ENCODE results near the gene VSTM2L. TPM values are rescaled to one million over a fixed set of nuclear protein-coding genes. Genes with fewer than 3 reads are reported as not detected.
A peak's percentile ranks its signal among the peaks of the same experiment; 100 is the strongest.

Gene VSTM2L
- polyA plus RNA-seq, 1 donor from 2014 or later = not detected

DNA sequence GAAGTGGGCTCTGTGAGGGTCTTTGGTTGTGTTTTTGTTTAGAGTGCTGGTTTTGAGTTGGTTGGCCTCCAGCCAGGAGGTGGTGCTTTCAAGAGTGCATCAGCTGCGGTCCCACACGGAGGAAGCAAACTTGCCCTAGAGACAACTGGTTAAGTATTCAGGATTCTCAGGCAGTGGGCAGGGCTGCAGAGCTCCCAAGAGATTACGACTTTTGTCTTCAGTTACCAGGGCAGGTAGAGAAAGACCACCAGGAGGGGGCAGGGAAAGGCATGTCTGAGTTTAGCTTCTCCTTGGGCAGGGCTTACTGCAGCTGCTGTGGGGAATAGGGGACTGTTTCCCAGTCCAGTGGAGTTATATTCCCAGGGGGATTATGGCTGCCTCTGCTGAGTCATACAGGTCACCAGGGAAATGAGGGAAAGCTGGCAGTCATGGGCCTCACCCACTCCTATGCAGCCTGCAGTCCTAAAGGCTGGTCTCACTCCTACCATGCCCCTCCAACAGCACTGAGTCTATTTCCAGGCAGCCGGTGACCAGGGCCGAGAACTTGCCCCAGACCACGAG, 66.0 kb downstream of the VSTM2L start:
- Mint-ChIP-seq H3K4me1 (no peaks in the 10 kb centered on the region), H3K4me3 (no peak overlapping the region), H3K27ac (no peak overlapping the region), H3K36me3 (peaks cover 3% of the 10 kb centered on the region), H3K27me3 (peaks cover 6% of the 10 kb centered on the region), H3K9me3 (peaks cover 3 to 29% (median 16%) of the 10 kb centered on the region in 3 donors)

DNA sequence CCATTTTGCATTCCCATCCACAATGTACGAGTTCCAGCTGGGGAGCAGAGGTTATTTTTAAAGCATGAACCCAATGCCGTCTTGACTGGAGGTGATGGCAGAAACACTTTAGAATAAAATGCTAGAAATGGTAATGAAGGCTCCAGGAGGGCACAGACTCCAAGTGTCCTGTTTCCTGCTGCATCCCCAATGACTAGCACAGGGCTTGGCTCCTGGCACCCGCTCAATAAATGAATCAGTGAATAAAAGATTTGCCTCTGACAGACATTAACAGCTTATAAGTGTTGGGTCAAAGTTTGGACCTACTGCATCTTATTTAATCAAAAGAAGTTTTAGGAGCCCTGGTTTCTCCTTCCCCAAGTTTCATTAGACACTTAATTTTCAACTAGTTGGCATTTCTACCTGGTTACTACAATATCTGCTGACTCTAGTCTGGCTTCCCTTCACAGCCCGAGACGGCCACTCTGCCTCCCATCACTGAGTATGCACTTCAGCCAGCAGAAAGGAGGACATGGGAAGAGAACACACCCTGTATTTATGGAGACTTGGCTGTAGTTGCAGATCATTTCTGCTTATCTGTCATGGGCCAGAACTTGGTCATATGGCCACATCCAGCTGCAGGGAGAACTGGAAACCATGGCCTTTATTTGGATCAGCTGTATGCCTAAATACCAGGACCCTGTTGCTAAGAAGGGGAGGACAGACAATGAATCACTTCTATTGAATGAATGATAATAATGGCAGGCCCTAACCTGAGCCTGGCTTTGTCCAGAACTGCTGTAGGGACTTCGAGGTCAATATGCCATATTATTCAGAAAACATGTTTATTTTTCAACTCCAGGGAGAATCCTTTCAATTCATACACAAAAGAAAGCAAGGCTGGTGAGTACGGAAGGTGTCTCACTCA, 67.3 kb downstream of the VSTM2L start:
- H3K36me3 Mint-ChIP-seq = peaks cover 3% of the 10 kb centered on the region
- H3K9me3 Mint-ChIP-seq = peaks cover 3 to 16% (median 14%) of the 10 kb centered on the region in 3 donors
- H3K4me3 Mint-ChIP-seq = no peak overlapping the region
- H3K4me1 Mint-ChIP-seq = no peaks in the 10 kb centered on the region
- no peak overlapping the region for H3K27ac Mint-ChIP-seq
- peaks cover 6% of the 10 kb centered on the region for H3K27me3 Mint-ChIP-seq

DNA sequence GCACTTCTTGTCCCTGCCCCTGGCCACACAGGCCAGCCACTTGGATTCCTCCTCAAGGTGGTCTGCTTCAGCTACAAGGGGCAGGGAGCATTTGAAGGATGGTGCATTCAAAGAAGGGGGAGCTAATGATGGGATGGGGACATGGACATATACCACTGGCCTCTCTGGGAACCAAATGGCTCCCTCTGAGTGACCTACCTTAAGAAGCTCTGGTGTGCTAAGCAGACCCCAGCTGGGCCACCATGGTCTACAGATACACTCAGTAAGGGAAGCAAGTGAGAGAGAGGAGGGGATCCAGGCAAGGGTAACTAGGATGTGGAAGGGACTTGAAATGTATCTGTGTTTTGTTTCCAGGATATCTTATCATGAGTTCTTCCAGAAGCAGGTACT, 67.9 kb downstream of the VSTM2L start:
- H3K4me3 Mint-ChIP-seq = no peak overlapping the region
- peaks cover 0 to under 1% (median 0%) of the 10 kb centered on the region in 3 donors for H3K4me1 Mint-ChIP-seq
- peaks cover 6% of the 10 kb centered on the region for H3K27me3 Mint-ChIP-seq
- no peak overlapping the region for H3K27ac Mint-ChIP-seq
- H3K9me3 Mint-ChIP-seq = peaks cover 3 to 16% (median 14%) of the 10 kb centered on the region in 3 donors
- peaks cover 3% of the 10 kb centered on the region for H3K36me3 Mint-ChIP-seq

DNA sequence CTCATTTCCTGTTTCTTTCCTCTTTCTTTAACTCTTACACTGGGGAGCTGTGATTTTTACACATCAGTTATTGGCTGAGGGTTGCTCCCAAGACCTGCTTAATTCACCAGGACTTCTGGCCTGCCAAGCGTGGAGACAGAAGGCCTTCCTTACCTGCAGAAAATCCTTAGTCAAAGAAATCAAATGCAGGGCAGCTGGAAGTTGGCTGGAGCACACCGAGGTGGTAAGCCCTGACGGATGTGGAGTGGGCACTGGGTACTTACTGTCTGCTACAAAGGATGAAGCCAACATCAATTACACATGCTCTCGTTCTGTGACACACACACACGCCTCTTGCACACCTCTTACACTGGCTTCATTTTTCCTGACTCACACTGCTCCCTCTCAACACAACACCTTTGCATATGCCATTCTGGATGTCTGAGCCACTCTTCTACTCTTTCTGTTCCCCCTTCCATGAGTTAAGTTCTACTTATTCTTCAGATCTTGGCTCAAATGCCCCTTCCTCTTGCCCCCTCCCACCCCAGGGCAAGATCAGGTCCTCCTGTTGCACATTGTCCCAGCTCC, 68.7 kb downstream of the VSTM2L start:
- peaks cover 0 to 11% (median 9%) of the 10 kb centered on the region in 3 donors for H3K9me3 Mint-ChIP-seq
- H3K27me3 Mint-ChIP-seq = peaks cover 4% of the 10 kb centered on the region
- peaks cover 3% of the 10 kb centered on the region for H3K36me3 Mint-ChIP-seq
- no peak overlapping the region for H3K4me3 Mint-ChIP-seq
- peaks cover 0 to 2% (median 0%) of the 10 kb centered on the region in 3 donors for H3K4me1 Mint-ChIP-seq
- H3K27ac Mint-ChIP-seq = peak overlapping the region in 1 of 3 donors; percentile 47

DNA sequence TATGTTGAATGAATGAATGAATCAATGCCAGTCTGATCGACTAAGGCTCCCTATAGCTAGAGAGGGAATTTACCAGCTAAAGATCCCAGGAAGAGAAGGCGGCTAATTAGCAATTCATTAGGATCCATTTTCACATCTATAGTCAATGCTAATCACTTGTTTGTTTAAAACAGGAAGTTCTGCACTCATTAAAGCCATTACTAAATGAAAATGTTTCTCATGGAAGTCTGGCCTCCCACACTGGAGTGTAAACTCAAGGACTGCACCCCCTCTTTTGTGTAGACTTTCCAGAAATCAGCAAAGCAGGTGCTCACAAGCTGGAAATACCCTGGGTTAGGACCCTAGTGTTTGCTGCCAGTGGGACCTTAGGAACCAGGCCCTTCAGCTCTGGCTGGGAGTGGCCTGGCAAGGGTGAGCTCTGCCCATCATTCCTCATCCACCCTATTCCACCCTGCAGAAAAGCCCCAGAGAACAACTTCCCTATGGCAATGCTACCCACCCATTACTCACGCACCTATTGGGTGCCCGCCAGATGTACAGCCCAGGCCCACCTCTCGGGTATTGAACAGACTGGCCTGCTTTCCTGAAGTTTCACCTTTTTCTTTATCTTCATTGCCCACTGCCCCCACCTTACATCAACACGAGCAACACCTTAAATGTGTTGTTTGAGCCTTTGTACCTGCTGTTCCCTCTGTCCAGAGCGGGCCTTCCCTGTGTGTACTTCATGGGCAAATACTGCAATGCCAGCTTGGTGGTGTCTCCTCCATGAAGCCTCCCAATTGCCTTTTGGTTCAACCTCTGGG, 69.5 kb downstream of the VSTM2L start:
- H3K4me3 Mint-ChIP-seq = no peak overlapping the region
- peaks cover 3% of the 10 kb centered on the region for H3K36me3 Mint-ChIP-seq
- peaks cover 4% of the 10 kb centered on the region for H3K27me3 Mint-ChIP-seq
- peak overlapping the region in 1 of 3 donors; percentile 47 for H3K27ac Mint-ChIP-seq
- peaks cover 0 to 2% (median 0%) of the 10 kb centered on the region in 3 donors for H3K4me1 Mint-ChIP-seq
- H3K9me3 Mint-ChIP-seq = peaks cover 0 to 11% (median 7%) of the 10 kb centered on the region in 3 donors

DNA sequence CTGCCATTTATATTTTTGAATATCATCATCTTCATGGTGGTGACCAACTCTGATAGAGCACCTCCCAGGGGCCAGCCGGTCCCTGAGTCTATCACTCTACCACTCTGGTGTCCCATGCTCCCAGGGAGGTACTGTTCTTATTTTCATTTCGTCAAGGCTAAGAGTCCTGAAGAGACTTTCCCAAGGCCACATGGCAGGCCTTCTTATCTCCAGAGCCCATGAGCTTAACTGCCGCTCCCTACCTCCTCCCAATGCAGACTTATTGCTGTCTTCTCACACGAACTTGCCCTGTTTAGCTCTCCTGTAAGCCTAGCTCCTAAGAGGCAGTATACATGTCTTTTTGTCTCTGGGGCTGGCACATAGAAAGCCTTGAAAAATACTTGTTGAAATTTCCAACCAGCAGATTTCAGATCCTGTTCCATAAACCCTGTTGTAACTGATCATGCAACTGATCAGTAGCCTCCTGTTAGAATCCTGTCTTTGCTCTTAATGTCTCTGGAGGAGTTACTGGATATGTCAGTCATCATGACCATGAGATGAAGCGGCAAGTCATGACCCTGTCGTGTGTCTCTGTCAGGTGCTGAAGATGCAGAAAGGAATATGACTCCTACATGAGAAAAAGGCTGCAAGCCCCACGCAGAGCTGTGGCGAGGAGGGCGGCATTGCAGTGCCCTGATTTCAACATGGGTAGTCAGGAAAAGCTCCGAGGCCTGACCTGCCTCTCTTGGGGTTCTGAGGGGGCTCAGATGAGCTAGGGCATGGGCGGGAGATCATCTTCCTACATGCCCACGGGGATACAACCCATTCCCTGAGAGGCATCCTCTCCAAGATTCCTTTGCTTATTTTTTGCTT, 70.4 kb downstream of the VSTM2L start:
- Mint-ChIP-seq H3K4me1 (peaks cover 2 to 4% (median 3%) of the 10 kb centered on the region in 3 donors), H3K4me3 (no peak overlapping the region), H3K36me3 (peaks cover 3% of the 10 kb centered on the region), H3K9me3 (peaks cover 0 to 6% (median 5%) of the 10 kb centered on the region in 3 donors), H3K27ac (no peak overlapping the region), H3K27me3 (peaks cover 4% of the 10 kb centered on the region)

DNA sequence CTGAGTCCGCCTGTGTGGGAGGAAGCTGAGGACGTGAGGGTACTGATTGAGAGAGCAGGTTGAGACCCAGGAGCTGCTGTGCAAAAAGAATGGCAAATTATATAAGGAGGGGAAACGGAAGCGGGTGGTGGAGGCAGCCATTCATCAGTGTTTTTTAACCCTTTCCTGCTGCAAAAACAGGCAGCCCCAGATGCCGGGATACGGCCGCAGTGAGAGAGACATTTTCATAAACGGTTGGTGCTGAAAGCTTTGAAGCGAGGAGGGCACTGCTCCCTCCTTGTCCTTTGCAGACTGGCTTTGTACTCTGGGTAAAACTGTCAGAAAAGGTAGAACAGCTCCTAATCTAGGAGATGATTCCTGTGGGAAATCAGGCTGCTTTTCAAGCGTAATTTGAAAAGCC, 74.0 kb downstream of the VSTM2L start:
- no peak overlapping the region for H3K27ac Mint-ChIP-seq
- H3K4me3 Mint-ChIP-seq = no peak overlapping the region
- no peaks in the 10 kb centered on the region for H3K27me3 Mint-ChIP-seq
- H3K9me3 Mint-ChIP-seq = peaks cover 0 to 3% (median 0%) of the 10 kb centered on the region in 3 donors
- peaks cover 6% of the 10 kb centered on the region for H3K36me3 Mint-ChIP-seq
- H3K4me1 Mint-ChIP-seq = peaks cover 2 to 4% (median 3%) of the 10 kb centered on the region in 3 donors

DNA sequence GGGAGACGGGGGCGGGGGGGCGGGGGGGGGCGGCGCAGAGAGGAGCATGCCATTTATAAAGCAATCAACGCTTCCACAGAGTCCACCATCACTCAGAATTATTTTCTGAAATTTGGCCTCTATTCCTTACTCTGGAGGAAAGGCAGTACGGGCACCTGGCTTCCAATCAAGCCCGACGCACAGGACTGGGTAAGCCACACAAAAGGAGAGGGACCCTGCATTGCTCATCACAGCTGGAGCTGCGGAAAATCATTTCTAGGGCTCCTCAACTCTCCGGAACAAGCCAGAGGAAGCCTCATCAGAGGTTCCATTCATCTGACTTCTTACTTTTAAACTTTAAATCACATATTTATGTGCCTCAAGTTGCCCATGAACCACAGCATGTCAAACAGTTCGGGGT, 74.4 kb downstream of the VSTM2L start:
- no peak overlapping the region for H3K27ac Mint-ChIP-seq
- H3K27me3 Mint-ChIP-seq = no peaks in the 10 kb centered on the region
- H3K4me3 Mint-ChIP-seq = no peak overlapping the region
- peaks cover 7% of the 10 kb centered on the region for H3K36me3 Mint-ChIP-seq
- H3K4me1 Mint-ChIP-seq = peaks cover 2 to 4% (median 3%) of the 10 kb centered on the region in 3 donors
- peaks cover 0 to 3% (median 0%) of the 10 kb centered on the region in 3 donors for H3K9me3 Mint-ChIP-seq

DNA sequence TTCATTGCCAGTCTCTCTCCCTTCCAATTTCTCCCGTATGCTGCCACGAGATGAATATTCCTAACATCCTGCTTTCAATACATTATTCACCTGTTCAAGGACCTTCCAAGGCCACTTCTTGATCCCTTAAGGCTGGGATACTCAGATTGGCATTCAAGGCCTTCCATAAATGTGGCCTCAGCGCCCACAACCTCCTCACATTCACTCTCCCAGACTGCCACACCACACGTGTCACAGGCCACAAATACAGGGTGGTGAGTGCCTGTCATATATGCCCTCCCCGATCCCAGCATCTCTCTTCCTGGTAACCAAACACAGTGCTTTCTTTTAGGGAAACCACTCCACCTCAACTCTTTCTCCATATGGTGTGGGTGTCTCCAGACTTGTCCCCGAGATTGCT, 74.9 kb downstream of the VSTM2L start:
- H3K4me1 Mint-ChIP-seq = peaks cover 2 to 4% (median 3%) of the 10 kb centered on the region in 3 donors
- peaks cover 11% of the 10 kb centered on the region for H3K36me3 Mint-ChIP-seq
- H3K27me3 Mint-ChIP-seq = no peaks in the 10 kb centered on the region
- no peak overlapping the region for H3K4me3 Mint-ChIP-seq
- H3K27ac Mint-ChIP-seq = no peak overlapping the region
- H3K9me3 Mint-ChIP-seq = no peaks in the 10 kb centered on the region

DNA sequence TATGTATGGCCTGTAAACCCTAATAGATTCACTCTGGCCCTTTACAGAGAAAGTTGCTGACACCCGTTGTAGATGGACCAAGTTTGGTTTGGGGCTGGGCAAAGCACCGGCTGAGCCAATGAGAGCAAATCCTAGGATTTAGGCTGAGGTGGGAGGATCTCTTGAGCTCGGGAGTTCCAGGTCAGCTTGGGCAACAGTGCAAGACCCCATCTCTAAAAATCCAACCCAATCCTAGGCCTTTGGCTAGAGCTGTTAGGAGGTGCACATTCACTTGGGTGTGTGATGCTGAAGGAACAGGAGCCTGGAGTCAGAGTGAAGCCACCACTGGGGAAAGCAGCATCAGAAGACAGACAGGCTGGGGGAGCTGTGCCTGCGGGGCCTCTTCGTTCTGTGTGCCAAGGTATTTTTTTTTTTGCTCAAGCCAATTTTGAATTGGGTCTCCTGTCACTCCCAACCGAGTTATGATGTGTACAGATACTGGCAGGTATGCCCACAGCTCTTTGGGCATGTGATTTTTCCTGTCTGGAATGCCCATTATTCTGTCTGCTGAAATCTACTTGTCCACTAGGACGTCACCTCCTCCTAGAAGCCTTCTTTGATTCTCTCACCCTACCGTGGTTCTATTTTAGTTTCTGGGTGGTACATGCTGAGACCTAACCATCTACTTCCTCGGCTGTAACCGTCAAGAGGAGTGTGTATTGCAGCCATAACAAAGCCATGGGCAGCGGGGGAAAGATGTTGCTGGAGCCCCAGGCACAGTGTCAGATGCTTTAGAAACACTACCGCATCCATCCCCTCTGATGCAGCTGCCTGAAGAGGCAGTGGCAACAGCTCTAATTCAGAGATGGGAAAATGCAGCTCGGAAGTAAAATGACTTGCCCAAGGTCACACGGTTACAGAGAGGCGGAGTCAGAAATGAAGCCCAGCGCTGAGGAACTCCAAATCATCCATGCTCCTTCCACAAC, 76.4 kb downstream of the VSTM2L start:
- peaks cover 13% of the 10 kb centered on the region for H3K36me3 Mint-ChIP-seq
- H3K9me3 Mint-ChIP-seq = no peaks in the 10 kb centered on the region
- H3K27ac Mint-ChIP-seq = no peak overlapping the region
- H3K27me3 Mint-ChIP-seq = no peaks in the 10 kb centered on the region
- peaks cover 2 to 4% (median 3%) of the 10 kb centered on the region in 3 donors for H3K4me1 Mint-ChIP-seq
- H3K4me3 Mint-ChIP-seq = no peak overlapping the region

DNA sequence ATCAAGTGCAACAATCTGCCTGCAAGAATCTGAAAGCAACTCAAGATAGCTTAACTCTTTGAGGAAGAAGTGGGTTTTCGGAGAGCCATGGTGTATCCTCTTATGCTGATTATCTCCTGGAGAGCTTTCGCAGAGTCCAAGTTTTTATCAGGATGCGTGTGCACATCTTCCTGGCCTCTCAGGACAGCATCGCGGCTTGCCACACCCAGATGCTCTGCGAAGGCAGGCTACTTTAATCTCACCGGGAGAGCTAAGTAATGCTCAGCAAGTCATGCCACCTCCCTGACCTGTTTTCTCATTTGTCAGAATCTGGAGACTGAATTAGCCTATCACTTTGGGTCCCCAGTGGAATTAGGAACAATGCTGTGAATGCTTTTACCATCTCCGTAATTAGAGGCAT, 77.5 kb downstream of the VSTM2L start:
- H3K27me3 Mint-ChIP-seq = no peaks in the 10 kb centered on the region
- no peaks in the 10 kb centered on the region for H3K9me3 Mint-ChIP-seq
- no peak overlapping the region for H3K27ac Mint-ChIP-seq
- H3K36me3 Mint-ChIP-seq = peaks cover 20% of the 10 kb centered on the region
- no peak overlapping the region for H3K4me3 Mint-ChIP-seq
- peaks cover 2 to 4% (median 3%) of the 10 kb centered on the region in 3 donors for H3K4me1 Mint-ChIP-seq

DNA sequence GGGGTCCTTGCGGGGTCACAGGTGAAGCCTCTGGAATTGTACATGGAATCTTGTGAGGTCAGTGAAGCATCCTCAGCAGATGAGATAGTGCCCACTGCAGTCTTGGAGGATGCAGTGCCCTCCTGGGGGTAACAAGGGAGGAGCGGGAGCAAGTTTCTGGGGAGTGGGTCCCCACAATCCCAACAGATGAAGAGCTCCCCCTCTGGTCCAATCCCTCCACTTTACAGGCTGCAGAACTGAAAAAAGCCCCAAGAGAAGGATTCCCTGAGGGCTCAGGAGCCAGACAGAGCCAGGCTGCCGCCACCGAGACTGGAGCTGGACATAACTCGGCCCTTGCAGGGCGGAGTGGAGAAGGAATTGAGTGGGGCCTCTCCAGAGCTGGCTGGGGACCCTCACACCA, 77.9 kb downstream of the VSTM2L start:
- Mint-ChIP-seq H3K4me3 (no peak overlapping the region), H3K27me3 (no peaks in the 10 kb centered on the region), H3K27ac (no peak overlapping the region), H3K4me1 (peaks cover 1 to 4% (median 3%) of the 10 kb centered on the region in 3 donors), H3K9me3 (no peaks in the 10 kb centered on the region), H3K36me3 (peaks cover 20% of the 10 kb centered on the region)

DNA sequence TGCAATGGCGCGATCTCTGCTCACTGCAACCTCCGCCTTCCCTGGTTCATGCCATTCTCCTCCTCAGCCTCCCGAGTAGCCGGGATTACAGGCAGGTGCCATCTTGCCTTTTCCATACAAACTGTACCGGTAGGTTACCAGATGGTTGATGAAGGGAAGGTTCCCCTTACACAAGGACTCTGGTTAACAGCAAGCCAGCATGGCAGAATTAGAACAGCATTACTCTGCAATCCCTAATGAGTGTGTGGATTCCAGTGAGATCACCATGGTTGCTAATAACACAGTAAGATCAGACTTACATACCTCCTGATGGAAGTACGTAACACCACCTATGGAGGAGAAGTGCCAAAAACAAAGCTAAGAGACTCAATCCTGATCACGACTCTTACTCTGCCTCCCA, 78.6 kb downstream of the VSTM2L start:
- Mint-ChIP-seq H3K9me3 (no peaks in the 10 kb centered on the region), H3K27me3 (no peaks in the 10 kb centered on the region), H3K4me3 (no peak overlapping the region), H3K27ac (no peak overlapping the region), H3K4me1 (peaks cover 0 to 4% (median 3%) of the 10 kb centered on the region in 3 donors), H3K36me3 (peaks cover 21% of the 10 kb centered on the region)

Data from IgD-negative memory B cell (primary cell).